Mucosa of descending colon (tissue), 3 donors: ENCODE results near the gene UBE2C. TPM values are rescaled to one million over a fixed set of nuclear protein-coding genes. Genes with fewer than 3 reads are reported as not detected.
A peak's percentile ranks its signal among the peaks of the same experiment; 100 is the strongest.

Experiments
- ATAC-seq: fragments of 200-7000 bp; cut with Tn5 transposase; one replicate; pipeline ENCODE4 v1.9.1; 2020; ENCODE audit warnings: mild to moderate bottlenecking, moderate library complexity
- DNase-seq, 3 donors: peaks; one replicate each; pipeline ENCODE4 v3.0.0-alpha.2; 2020
- H3K36me3 ChIP-seq: fragments of 200-600 bp; one replicate; pipeline ENCODE4 v1.8.0; 2021; ENCODE audit warnings: low read depth, mild to moderate bottlenecking
- H3K4me1 ChIP-seq: fragments of 200-600 bp; one replicate; pipeline ENCODE4 v1.8.0; 2021; ENCODE audit warnings: low read depth, mild to moderate bottlenecking
- H3K4me3 ChIP-seq: fragments of 200-600 bp; one replicate; pipeline ENCODE4 v1.8.0; 2021; ENCODE audit warnings: mild to moderate bottlenecking
- H3K9me3 ChIP-seq: fragments of 200-600 bp; one replicate; pipeline ENCODE4 v1.8.0; 2021; ENCODE audit warnings: mild to moderate bottlenecking
- CTCF ChIP-seq: fragments of 200-600 bp; IDR thresholded peaks from one replicate; pipeline ENCODE4 v1.8.0; 2022; ENCODE audit warnings: antibody characterized with exemption, mild to moderate bottlenecking
- intact Hi-C, 2 donors: fragments of 100-400 bp; cut with DNase I in 1 of 2; cut with micrococcal nuclease in 1 of 2; formaldehyde crosslinking; loops; one replicate each; pipeline versions ENCODE4 v1.11.0 to v1.11.1; 2022; cut with DNase I, micrococcal nuclease
- total RNA-seq, 3 donors: library from RNA; stranded (reverse); fragmentation: NEBNext Ultra II Directional in 2 of 3; extraction: Animal tissue kit (Norgen Biotek cat#: 25700) in 2 of 3; gene quantifications; one replicate each; pipeline versions ENCODE4 v1.2.1 to v1.2.4, GENCODE V29; 2021 to 2023
- donor health status: DM: no; HTN: no; CAD: no; lungs with moderate emphysema.
- donor health status: DM: no; HTN: no; CAD: no.
- donor health status: DM: no; HTN: yes; CAD: no.

UBE2C gene
- total RNA-seq, 3 donors from 2014 or later, result 4.7 to 41.1 (median 8.7) TPM

- no peak for TF ChIP-seq CTCF
- ATAC-seq (no peak), DNase-seq (peak in 2 of 3 donors; percentile 19 to 59)
- Histone ChIP-seq H3K4me1 (peaks cover 15% of the 10 kb centered on the region), H3K9me3 (no peaks in the 10 kb centered on the region), H3K36me3 (no peaks in the 10 kb centered on the region), H3K4me3 (no peak overlapping the region)
- intact Hi-C loops, result no loop called here
These were observed 22.3 kb downstream of the UBE2C start for GRCh38 chr20:45834797-45835161.

GRCh38 chr20:45835329-45835765 is 22.9 kb downstream of the UBE2C start:
- no peaks in the 10 kb centered on the region for H3K9me3 ChIP-seq
- peaks cover 15% of the 10 kb centered on the region for H3K4me1 ChIP-seq
- ATAC-seq (no peak), DNase-seq (no peak)
- no peak for TF ChIP-seq CTCF
- no peaks in the 10 kb centered on the region for H3K36me3 ChIP-seq
- no peak overlapping the region for H3K4me3 ChIP-seq
- intact Hi-C loops, result no loop called here

GRCh38 chr20:45835825-45836224 is 23.4 kb downstream of the UBE2C start:
- intact Hi-C loops, result no loop called here
- ATAC-seq (no peak), DNase-seq (peak in 2 of 3 donors; percentile 20 to 63)
- Histone ChIP-seq H3K9me3 (no peaks in the 10 kb centered on the region), H3K4me1 (peaks cover 15% of the 10 kb centered on the region), H3K36me3 (no peaks in the 10 kb centered on the region), H3K4me3 (no peak overlapping the region)
- TF ChIP-seq CTCF, result no peak

- Histone ChIP-seq H3K4me1 (peaks cover 15% of the 10 kb centered on the region), H3K4me3 (no peak overlapping the region), H3K9me3 (no peaks in the 10 kb centered on the region), H3K36me3 (no peaks in the 10 kb centered on the region)
- no peak for DNase-seq
- intact Hi-C loops, result no loop called here
- no peak for TF ChIP-seq CTCF
- no peak for ATAC-seq
These were observed 24.4 kb downstream of the UBE2C start for GRCh38 chr20:45836841-45837240.

GRCh38 chr20:45840700-45841198 is 28.3 kb downstream of the UBE2C start:
- Histone ChIP-seq H3K4me1 (peaks cover 2% of the 10 kb centered on the region), H3K4me3 (no peak overlapping the region), H3K9me3 (no peaks in the 10 kb centered on the region), H3K36me3 (no peaks in the 10 kb centered on the region)
- DNase-seq (no peak), ATAC-seq (peak; percentile 5)
- no peak for TF ChIP-seq CTCF
- intact Hi-C loops, result no loop called here
